HCT116 (cell line): ENCODE measurements around the gene DIP2C. TPM values are rescaled to one million over a fixed set of nuclear protein-coding genes. Genes with fewer than 3 reads are reported as not detected.

Experiments
- ATAC-seq: fragments of 200-7000 bp; cut with Tn5 transposase; 2 replicates; pipeline ENCODE4 v1.9.1; 2020; ENCODE audit warnings: mild to moderate bottlenecking, moderate library complexity
- BruUV-seq: library from RNA; stranded (reverse); fragments of 400-500 nt; replicated peaks from 2 replicates; lab custom pipeline; 2021; lab: Mats Ljungman, UMichigan
- CTCF ChIA-PET: fragments of 300-600 bp; sonication (Branson Sonifier 250); formaldehyde crosslinking; loops from one replicate; lab custom pipeline; 2021; ENCODE audit warnings: antibody characterized with exemption; lab: Charles Lee
- POLR2A ChIA-PET: fragments of 300-600, 350-600 bp; sonication (Branson Sonifier 250); formaldehyde crosslinking; loops from one replicate; lab custom pipeline; 2021; ENCODE audit warnings: antibody characterized with exemption; lab: Charles Lee
- RAD21 ChIA-PET, 2 experiments: fragments of 300-600 bp; sonication (Branson Sonifier 250); formaldehyde crosslinking; loops; one replicate each; lab custom pipeline; 2023; ENCODE audit warnings: low total read pairs in 2 of 2; ENCODE audit not compliant: uncharacterized antibody in 2 of 2, unreplicated experiment in 2 of 2, low non-redundant PET in 1 of 2; lab: Charles Lee
- DNase-seq: peaks from one replicate; pipeline ENCODE4 v3.0.0-alpha.2; 2010; ENCODE audit warnings: low read depth, low spot score
- H2AFZ ChIP-seq: fragments of 200-600 bp; shearing (Covaris generic), sonication (generic); 2 replicates; pipeline ENCODE4 v1.6.1; 2017; ENCODE audit warnings: low read depth, mixed run types, mixed read lengths, antibody characterized with exemption, low read length; ENCODE audit not compliant: poor library complexity, severe bottlenecking
- H3K27ac ChIP-seq: 2 replicates; pipeline ENCODE4 v1.5.1; 2012; ENCODE audit warnings: low read depth, low read length
- H3K27me3 ChIP-seq: fragments of 200-600 bp; sonication (generic); 2 replicates; pipeline ENCODE4 v1.6.1; 2016; ENCODE audit warnings: mixed run types, low read length, mixed read lengths; ENCODE audit not compliant: insufficient read depth
- H3K36me3 ChIP-seq, 2 experiments: fragments of 200-500 bp in 1 of 2; fragments of 200-600 bp in 1 of 2; sonication (Bioruptor generic) in 1 of 2; sonication (generic) in 1 of 2; 2 replicates each; pipeline versions ENCODE4 v1.5.1 to v1.6.1; 2014 to 2016; ENCODE audit warnings: low read length in 2 of 2, inconsistent platforms in 1 of 2, mixed read lengths in 1 of 2, mixed run types in 1 of 2; ENCODE audit not compliant: insufficient read depth in 2 of 2, control insufficient read depth in 1 of 2
- H3K4me1 ChIP-seq, 2 experiments: fragments of 200-600 bp in 1 of 2; sonication (generic) in 1 of 2; 2 replicates each; pipeline versions ENCODE4 v1.5.1 to v1.6.1; 2012 to 2017; ENCODE audit warnings: low read length in 2 of 2, inconsistent platforms in 1 of 2, mild to moderate bottlenecking in 1 of 2, mixed read lengths in 1 of 2, mixed run types in 1 of 2, moderate library complexity in 1 of 2; ENCODE audit not compliant: insufficient read depth in 2 of 2, control insufficient read depth in 1 of 2
- H3K4me2 ChIP-seq: fragments of 200-600 bp; sonication (generic); 2 replicates; pipeline ENCODE4 v1.6.1; 2017; ENCODE audit warnings: mixed run types, low read length, mixed read lengths
- H3K4me3 ChIP-seq, 2 experiments: fragments of 200-600 bp in 1 of 2; sonication (generic) in 1 of 2; replicated peaks in 1 of 2; 2 replicates each; pipeline ENCODE4 v1.5.1; 2011 to 2016; ENCODE audit warnings: low read length in 2 of 2, control low read depth in 1 of 2, low read depth in 1 of 2, mild to moderate bottlenecking in 1 of 2, mixed read lengths in 1 of 2, mixed run types in 1 of 2
- H3K79me2 ChIP-seq: fragments of 200-600 bp; sonication (generic); 2 replicates; pipeline ENCODE4 v1.6.1; 2017; ENCODE audit warnings: mild to moderate bottlenecking, mixed run types, low read length, moderate library complexity, mixed read lengths; ENCODE audit not compliant: insufficient read depth
- H3K9ac ChIP-seq: fragments of 200-600 bp; sonication (generic); 2 replicates; pipeline ENCODE4 v1.6.1; 2016; ENCODE audit warnings: low read length, mixed read lengths
- H3K9me2 ChIP-seq: fragments of 200-600 bp; sonication (generic), shearing (Covaris generic); 2 replicates; pipeline ENCODE4 v1.6.1; 2017; ENCODE audit warnings: mixed run types, mild to moderate bottlenecking, moderate library complexity; ENCODE audit not compliant: insufficient read depth
- H3K9me3 ChIP-seq, 2 experiments: fragments of 200-500 bp in 1 of 2; fragments of 200-600 bp in 1 of 2; sonication (Bioruptor generic) in 1 of 2; sonication (generic) in 1 of 2; 2 replicates each; pipeline ENCODE4 v1.6.1; 2014 to 2017; ENCODE audit warnings: low read length in 2 of 2, mixed read lengths in 2 of 2, inconsistent platforms in 1 of 2, low read depth in 1 of 2, mild to moderate bottlenecking in 1 of 2, mixed run types in 1 of 2, moderate library complexity in 1 of 2; ENCODE audit not compliant: control insufficient read depth in 1 of 2, insufficient read depth in 1 of 2
- H4K20me1 ChIP-seq: fragments of 200-600 bp; sonication (generic), shearing (Covaris generic); 2 replicates; pipeline ENCODE4 v1.6.1; 2017; ENCODE audit warnings: mixed run types, mild to moderate bottlenecking, moderate library complexity; ENCODE audit not compliant: insufficient read depth
- ELF1 ChIP-seq: IDR thresholded peaks from 2 replicates; pipeline ENCODE4 v1.6.1; 2012; ENCODE audit warnings: low read depth, borderline replicate concordance
- RAD21 ChIP-seq: IDR thresholded peaks from 2 replicates; pipeline ENCODE4 v1.6.1; 2012; ENCODE audit warnings: low read depth, mild to moderate bottlenecking
- SP1 ChIP-seq: IDR thresholded peaks from 2 replicates; pipeline ENCODE4 v1.6.1; 2012; ENCODE audit warnings: low read depth
- TCF7L2 ChIP-seq: IDR thresholded peaks from 2 replicates; pipeline ENCODE4 v1.7.0; 2011; ENCODE audit warnings: borderline replicate concordance, inconsistent platforms; ENCODE audit not compliant: insufficient read depth, insufficient read length; ENCODE audit errors: extremely low read depth
- YY1 ChIP-seq: IDR thresholded peaks from 2 replicates; pipeline ENCODE4 v1.6.1; 2011; ENCODE audit warnings: low read length, low read depth, moderate library complexity, mild to moderate bottlenecking; ENCODE audit not compliant: insufficient replicate concordance; ENCODE audit errors: extremely low read depth
- intact Hi-C: fragments of 100-400 bp; cut with micrococcal nuclease; formaldehyde crosslinking; loops from 2 replicates; pipeline ENCODE4 v1.10.0; 2022
- total RNA-seq: library from RNA; stranded (reverse); gene quantifications from one replicate; pipeline ENCODE4 v1.2.1, GENCODE V29; 2021; ENCODE audit not compliant: unreplicated experiment
- TF ChIP-seq, protein P1 (sequence below), 3 experiments: fragments of 200-600 bp in 1 of 3; sonication (generic) in 1 of 3; IDR thresholded peaks in 2 of 3; conservative IDR thresholded peaks in 1 of 3; 2 replicates each; pipeline ENCODE4 v1.5.1; 2012 to 2017; ENCODE audit warnings: low read depth in 2 of 3, low read length in 2 of 3, antibody characterized with exemption in 1 of 3, borderline replicate concordance in 1 of 3, control low read depth in 1 of 3, mild to moderate bottlenecking in 1 of 3, mixed read lengths in 1 of 3, mixed run types in 1 of 3, moderate library complexity in 1 of 3; ENCODE audit not compliant: insufficient read depth in 1 of 3

DIP2C gene
- total RNA-seq, 1 experiment from 2014 or later: 15.4 TPM

DNA sequence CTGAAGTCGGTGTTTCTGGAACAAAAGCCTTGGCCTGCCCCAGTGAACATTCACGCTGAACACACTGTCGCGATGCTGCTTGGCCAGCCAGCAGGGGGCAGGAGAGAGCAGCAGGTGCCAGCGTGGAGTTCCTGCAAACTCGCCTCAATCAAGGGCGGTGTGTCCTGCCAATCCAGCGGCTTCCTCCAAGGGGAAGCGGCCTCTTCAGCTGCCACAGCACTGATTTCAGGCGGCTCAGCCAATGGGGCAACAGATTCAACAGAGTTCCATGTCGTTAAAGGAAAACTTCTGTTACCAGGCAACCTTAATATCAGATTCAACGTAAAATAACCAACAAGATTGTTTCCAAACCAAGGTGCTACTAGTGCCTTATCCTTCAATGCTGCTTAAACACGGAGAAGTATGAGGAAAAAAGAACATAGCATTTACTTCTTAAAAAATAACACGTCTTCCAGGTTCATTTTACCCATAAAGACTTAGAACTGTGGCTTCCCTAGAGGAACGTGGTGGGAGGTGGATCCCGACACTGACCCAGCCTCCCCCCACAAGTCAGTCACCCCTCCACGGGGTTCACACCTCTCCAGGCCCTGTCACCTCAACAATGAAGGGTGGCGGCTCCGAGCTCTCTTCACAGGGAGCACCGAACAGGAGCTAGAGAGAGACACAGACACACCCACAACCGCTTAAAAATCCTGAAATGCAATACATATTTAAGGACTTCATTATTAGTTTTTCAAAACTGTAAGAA, 178.2 kb downstream of the DIP2C start:
- Histone ChIP-seq H3K27ac (no peak overlapping the region), H2AFZ (no peak overlapping the region), H4K20me1 (no peaks in the 10 kb centered on the region), H3K9me3 (no peaks in the 10 kb centered on the region), H3K9me2 (no peaks in the 10 kb centered on the region), H3K4me2 (peak overlapping the region; percentile 18), H3K4me1 (peaks cover 0 to 10% of the 10 kb centered on the region in 2 experiments; a peak in 2 of 4 replicates), H3K36me3 (no peaks in the 10 kb centered on the region), H3K4me3 (no peak overlapping the region), H3K27me3 (no peaks in the 10 kb centered on the region), H3K79me2 (no peaks in the 10 kb centered on the region), H3K9ac (no peak overlapping the region)
- TF ChIP-seq RAD21: peak; percentile 90
- peak; percentile 60 for TF ChIP-seq TCF7L2
- TF ChIP-seq, protein P1, sequence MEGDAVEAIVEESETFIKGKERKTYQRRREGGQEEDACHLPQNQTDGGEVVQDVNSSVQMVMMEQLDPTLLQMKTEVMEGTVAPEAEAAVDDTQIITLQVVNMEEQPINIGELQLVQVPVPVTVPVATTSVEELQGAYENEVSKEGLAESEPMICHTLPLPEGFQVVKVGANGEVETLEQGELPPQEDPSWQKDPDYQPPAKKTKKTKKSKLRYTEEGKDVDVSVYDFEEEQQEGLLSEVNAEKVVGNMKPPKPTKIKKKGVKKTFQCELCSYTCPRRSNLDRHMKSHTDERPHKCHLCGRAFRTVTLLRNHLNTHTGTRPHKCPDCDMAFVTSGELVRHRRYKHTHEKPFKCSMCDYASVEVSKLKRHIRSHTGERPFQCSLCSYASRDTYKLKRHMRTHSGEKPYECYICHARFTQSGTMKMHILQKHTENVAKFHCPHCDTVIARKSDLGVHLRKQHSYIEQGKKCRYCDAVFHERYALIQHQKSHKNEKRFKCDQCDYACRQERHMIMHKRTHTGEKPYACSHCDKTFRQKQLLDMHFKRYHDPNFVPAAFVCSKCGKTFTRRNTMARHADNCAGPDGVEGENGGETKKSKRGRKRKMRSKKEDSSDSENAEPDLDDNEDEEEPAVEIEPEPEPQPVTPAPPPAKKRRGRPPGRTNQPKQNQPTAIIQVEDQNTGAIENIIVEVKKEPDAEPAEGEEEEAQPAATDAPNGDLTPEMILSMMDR (IDR thresholded peaks at IDR 0.05 in 2 of 3, conservative IDR thresholded peaks at IDR 0.05 in 1 of 3; ENCODE audit: borderline replicate concordance in 1 of 3, insufficient read depth in 1 of 3, low read depth in 2 of 3, low read length in 2 of 3): peak; percentile 78 to 99 (median 98)
- no peak for TF ChIP-seq ELF1
- TF ChIP-seq YY1: peak; percentile 11
- TF ChIP-seq SP1: 0 out of 2 replicates have a peak, but pooled peaks have one; percentile 20
- BruUV-seq: no TSS peak
- ATAC-seq (peak; percentile 97), DNase-seq (peak; percentile 83)
- RAD21 ChIA-PET: no interaction called here
- POLR2A ChIA-PET: no interaction called here
- intact Hi-C loops: loop anchor here (1.0 to 2.0 kb wide), 3 partner anchors 278 to 420 kb away; partner anchors contain the start of gene LARP4B
- CTCF ChIA-PET: interaction anchor here (0.6 to 0.7 kb wide), 4 partner anchors 9 to 31 kb away, joined by 3 to 6 read pairs (median 3); no protein-coding TSS in a partner anchor
